Coronary artery (tissue), 2 donors: ENCODE results near the gene WSCD2.

Source experiments
- DNase-seq: peaks from one replicate; pipeline ENCODE4 v3.0.0-alpha.2; 2017; ENCODE audit warnings: low spot score
- H3K27ac ChIP-seq, 2 donors: fragments of 200-600 bp; sonication (generic); one replicate each; pipeline ENCODE4 v1.5.1; 2016 to 2019
- H3K4me3 ChIP-seq: fragments of 200-600 bp; sonication (generic); 2 replicates; pipeline ENCODE4 v1.5.1; 2016; ENCODE audit warnings: mild to moderate bottlenecking, moderate library complexity
- CTCF ChIP-seq: fragments of 200-600 bp; sonication (generic); IDR thresholded peaks from one replicate; pipeline ENCODE4 v1.5.1; 2019; ENCODE audit warnings: antibody characterized with exemption

The WSCD2 gene

DNA sequence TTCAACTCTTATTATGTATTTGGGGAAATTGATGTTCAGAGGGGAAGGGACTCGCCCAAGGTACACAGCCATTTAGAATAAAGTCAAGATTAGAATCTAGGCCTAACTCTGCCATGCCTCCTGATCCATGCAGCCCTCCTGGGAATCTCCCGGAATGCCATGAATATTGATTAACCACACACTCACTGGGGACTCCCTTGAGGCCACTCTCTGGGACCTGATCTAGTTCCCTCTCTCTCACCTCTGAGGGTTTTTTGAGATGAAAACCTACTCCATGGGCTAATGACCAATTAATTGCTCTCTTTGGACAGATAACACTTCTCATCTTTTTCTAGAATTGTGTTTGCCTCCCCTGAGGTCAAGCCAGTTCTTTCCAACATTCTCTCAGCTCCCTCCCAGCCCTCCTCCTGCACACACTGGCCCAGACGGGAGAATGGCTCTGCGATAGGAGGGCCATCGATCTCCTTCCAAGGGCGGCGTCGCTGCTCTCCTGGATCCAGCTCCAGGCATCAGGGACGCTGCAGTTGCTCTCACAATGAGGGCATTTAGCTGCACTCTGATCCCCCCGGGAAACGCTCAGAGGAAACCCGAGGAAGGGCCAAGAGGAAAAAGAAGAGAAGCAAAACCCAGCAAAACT lies 22.6 kb downstream of the WSCD2 start:
- Histone ChIP-seq H3K4me3 (no peak overlapping the region), H3K27ac (no peak overlapping the region)
- no peak for TF ChIP-seq CTCF
- DNase-seq, result no peak

- TF ChIP-seq CTCF, result no peak
- Histone ChIP-seq H3K27ac (no peak overlapping the region), H3K4me3 (no peak overlapping the region)
- DNase-seq, result no peak
Measured at GRCh38 chr12:108152170-108152538, 23.1 kb downstream of the WSCD2 start.

- peak overlapping the region in 1 of 2 donors; percentile 77 for H3K27ac ChIP-seq
- no peak overlapping the region for H3K4me3 ChIP-seq
- TF ChIP-seq CTCF, result no peak
- no peak for DNase-seq
Measured at GRCh38 chr12:108156717-108157116, 27.6 kb downstream of the WSCD2 start.

GRCh38 chr12:108157870-108158459 lies 28.9 kb downstream of the WSCD2 start:
- DNase-seq, result no peak
- no peak for TF ChIP-seq CTCF
- Histone ChIP-seq H3K4me3 (no peak overlapping the region), H3K27ac (peak overlapping the region in 1 of 2 donors; percentile 77)

- no peak for DNase-seq
- Histone ChIP-seq H3K4me3 (no peak overlapping the region), H3K27ac (peak overlapping the region; percentile 3 to 68)
Measured at GRCh38 chr12:108162207-108162606, 33.1 kb downstream of the WSCD2 start.

DNA sequence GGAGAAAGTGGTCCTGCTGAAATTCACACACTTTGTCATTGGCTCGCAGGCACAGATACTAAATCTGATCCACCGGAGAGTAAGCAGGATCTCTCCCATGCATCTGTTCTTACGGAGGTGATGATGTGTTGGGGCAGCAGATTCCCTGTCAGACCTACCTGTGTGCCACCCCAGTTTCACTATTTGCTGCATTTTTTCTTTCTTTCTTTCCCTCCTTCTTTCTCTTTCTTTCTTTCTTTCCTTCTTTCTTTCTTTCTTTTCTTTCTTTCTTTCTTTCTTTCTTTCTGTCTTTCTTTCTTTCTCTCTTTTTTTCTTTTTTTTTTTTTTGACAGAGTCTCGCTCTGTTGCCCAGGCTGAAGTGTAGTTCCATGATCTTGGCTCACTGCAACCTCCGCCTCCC lies 37.4 kb downstream of the WSCD2 start:
- TF ChIP-seq CTCF, result no peak
- Histone ChIP-seq H3K4me3 (no peak overlapping the region), H3K27ac (no peak overlapping the region)
- DNase-seq, result no peak

More at GRCh38 chr12:108162207-108162606, 33.1 kb downstream of the WSCD2 start:
- TF ChIP-seq CTCF, result no peak

DNA sequence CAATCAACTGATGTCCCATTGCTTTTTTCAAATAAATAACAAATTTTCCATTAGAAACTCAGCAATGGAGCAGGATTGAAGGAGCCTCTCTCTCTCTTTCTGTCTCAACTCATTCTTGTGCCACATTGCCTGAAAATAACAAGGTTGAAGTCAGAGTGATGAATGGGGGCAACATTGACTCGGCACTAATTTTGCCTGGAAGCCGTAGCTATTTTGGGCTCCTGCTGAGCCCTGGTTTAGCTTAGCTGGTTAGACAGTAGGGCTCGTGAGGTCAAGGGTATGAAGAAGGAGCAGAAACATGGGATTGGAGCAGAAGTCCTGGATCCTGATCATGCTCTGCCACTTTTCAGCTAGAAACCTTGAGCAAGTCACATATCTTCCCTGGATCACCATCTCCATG lies 38.9 kb downstream of the WSCD2 start:
- H3K4me3 ChIP-seq, result no peak overlapping the region
- no peak for TF ChIP-seq CTCF
- no peak overlapping the region for H3K27ac ChIP-seq
- no peak for DNase-seq
